ENCODE data around the gene DNAH7.

The DNAH7 gene

GRCh38 chr2:195834836-195835235 lies 233.8 kb downstream of the DNAH7 start:
- no peak for TF ChIP-seq CTCF (IDR thresholded peaks at IDR 0.05)
- no peak overlapping the region for H3K9ac ChIP-seq
- H3K4me3 ChIP-seq (ENCODE audit: low read depth, low read length): no peak overlapping the region

GRCh38 chr2:195830968-195831950 lies 237.4 kb downstream of the DNAH7 start:
- no peaks in the 10 kb centered on the region for H3K4me1 ChIP-seq
- H3K9me3 ChIP-seq (ENCODE audit: control insufficient read depth, low read length): no peaks in the 10 kb centered on the region
- no peaks in the 10 kb centered on the region for H3K36me3 ChIP-seq (ENCODE audit: control insufficient read depth, insufficient read depth, low read length)
- H3K27ac ChIP-seq: no peak overlapping the region
- H3K9ac ChIP-seq: no peak overlapping the region
- no peak overlapping the region for H3K4me3 ChIP-seq (ENCODE audit: low read depth, low read length)
- no peak overlapping the region for H3K4me2 ChIP-seq (ENCODE audit: low read length)
- no peaks in the 10 kb centered on the region for H3K27me3 ChIP-seq (ENCODE audit: control insufficient read depth, insufficient read depth, low read length)
- no peak overlapping the region for H2AFZ ChIP-seq
- no peaks in the 10 kb centered on the region for H3K79me2 ChIP-seq
- TF ChIP-seq CTCF (IDR thresholded peaks at IDR 0.05): no peak

More at GRCh38 chr2:195834836-195835235, 233.8 kb downstream of the DNAH7 start:
- Histone ChIP-seq H3K36me3 (ENCODE audit: control insufficient read depth, insufficient read depth, low read length) (no peaks in the 10 kb centered on the region), H2AFZ (no peak overlapping the region), H3K4me2 (ENCODE audit: low read length) (no peak overlapping the region), H3K4me1 (no peaks in the 10 kb centered on the region), H3K27me3 (ENCODE audit: control insufficient read depth, insufficient read depth, low read length) (no peaks in the 10 kb centered on the region), H3K9me3 (ENCODE audit: control insufficient read depth, low read length) (no peaks in the 10 kb centered on the region), H3K79me2 (no peaks in the 10 kb centered on the region), H3K27ac (no peak overlapping the region)

GRCh38 chr2:195824478-195824877 lies 244.2 kb downstream of the DNAH7 start:
- Histone ChIP-seq H3K4me2 (ENCODE audit: low read length) (no peak overlapping the region), H3K4me1 (no peaks in the 10 kb centered on the region), H3K9me3 (ENCODE audit: control insufficient read depth, low read length) (no peaks in the 10 kb centered on the region), H3K79me2 (no peaks in the 10 kb centered on the region), H3K4me3 (ENCODE audit: low read depth, low read length) (no peak overlapping the region), H3K9ac (no peak overlapping the region), H3K27ac (no peak overlapping the region), H3K36me3 (ENCODE audit: control insufficient read depth, insufficient read depth, low read length) (no peaks in the 10 kb centered on the region), H3K27me3 (ENCODE audit: control insufficient read depth, insufficient read depth, low read length) (no peaks in the 10 kb centered on the region), H2AFZ (no peak overlapping the region)
- TF ChIP-seq CTCF (IDR thresholded peaks at IDR 0.05): no peak

GRCh38 chr2:195823206-195823605 lies 245.4 kb downstream of the DNAH7 start:
- Histone ChIP-seq H3K27ac (no peak overlapping the region), H3K9me3 (ENCODE audit: control insufficient read depth, low read length) (no peaks in the 10 kb centered on the region), H3K4me2 (ENCODE audit: low read length) (no peak overlapping the region), H3K36me3 (ENCODE audit: control insufficient read depth, insufficient read depth, low read length) (no peaks in the 10 kb centered on the region), H3K4me1 (no peaks in the 10 kb centered on the region), H3K79me2 (no peaks in the 10 kb centered on the region), H3K9ac (no peak overlapping the region), H3K4me3 (ENCODE audit: low read depth, low read length) (no peak overlapping the region), H3K27me3 (ENCODE audit: control insufficient read depth, insufficient read depth, low read length) (no peaks in the 10 kb centered on the region), H2AFZ (no peak overlapping the region)
- TF ChIP-seq CTCF (IDR thresholded peaks at IDR 0.05): no peak

All from parathyroid adenoma (tissue), 2 donors.